DLD1 (cell line): Measurements from ENCODE around the gene TTC9C.
"Not testable (repeated sequence)": the region's sequence is repeated elsewhere in the genome, so short reads cannot be mapped to it uniquely, and the experiment has no call there.

Source experiments
- in situ Hi-C: cut with HindIII; loops from 2 replicates; pipeline ENCODE4 v1.10.0; 2017; ENCODE audit warnings: low sequenced_read_pairs

The TTC9C gene

DNA sequence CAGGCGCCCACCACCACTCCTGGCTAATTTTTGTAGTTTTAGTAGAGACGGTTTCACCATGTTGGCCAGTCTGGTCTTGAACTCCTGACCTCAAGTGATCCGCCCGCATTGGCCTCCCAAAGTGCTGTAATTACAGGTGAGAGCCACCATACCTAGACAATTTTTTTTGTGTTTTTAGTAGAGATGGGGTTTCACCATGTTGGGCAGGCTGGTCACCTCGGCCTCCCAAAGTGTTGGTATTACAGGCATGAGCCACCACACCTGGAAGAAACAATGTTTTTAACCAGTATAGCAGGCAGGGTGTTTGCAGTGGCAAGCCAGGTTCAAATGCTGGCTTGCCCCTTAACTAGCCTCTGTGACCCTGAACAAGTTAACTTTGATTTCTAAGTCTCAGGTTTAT lies 21.6 kb downstream of the TTC9C start:
- in situ Hi-C loops: not testable (repeated sequence)

DNA sequence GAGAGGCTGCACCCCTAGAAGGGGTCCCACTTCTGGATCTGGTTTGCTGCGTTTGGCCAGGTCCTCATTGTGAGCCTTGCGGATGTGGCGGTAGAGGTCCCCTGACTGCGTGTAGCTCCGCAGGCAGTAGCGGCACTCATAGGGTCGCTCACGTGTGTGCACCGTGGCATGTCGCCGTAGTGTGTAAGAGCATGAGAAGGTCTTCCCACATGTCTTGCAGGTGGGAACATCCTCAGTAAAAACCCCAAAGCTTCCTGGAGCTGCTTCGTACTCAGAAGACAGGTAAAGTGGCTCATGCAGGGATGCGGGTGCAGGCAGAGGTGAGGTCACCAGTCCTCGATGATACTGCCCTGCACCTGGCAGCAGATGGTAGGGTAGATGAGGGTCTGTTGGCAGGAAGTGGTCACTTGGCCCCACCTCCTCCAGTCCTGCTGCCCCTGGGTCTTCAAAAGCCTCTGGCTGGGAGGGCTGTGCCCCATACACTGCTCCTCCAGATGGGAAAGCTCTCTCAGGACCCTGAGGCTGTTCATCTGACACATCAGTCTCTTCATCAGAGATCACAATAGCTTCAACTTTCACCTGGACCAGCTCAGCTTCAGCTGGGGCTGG lies 24.0 kb downstream of the TTC9C start:
- in situ Hi-C loops: no loop called here

DNA sequence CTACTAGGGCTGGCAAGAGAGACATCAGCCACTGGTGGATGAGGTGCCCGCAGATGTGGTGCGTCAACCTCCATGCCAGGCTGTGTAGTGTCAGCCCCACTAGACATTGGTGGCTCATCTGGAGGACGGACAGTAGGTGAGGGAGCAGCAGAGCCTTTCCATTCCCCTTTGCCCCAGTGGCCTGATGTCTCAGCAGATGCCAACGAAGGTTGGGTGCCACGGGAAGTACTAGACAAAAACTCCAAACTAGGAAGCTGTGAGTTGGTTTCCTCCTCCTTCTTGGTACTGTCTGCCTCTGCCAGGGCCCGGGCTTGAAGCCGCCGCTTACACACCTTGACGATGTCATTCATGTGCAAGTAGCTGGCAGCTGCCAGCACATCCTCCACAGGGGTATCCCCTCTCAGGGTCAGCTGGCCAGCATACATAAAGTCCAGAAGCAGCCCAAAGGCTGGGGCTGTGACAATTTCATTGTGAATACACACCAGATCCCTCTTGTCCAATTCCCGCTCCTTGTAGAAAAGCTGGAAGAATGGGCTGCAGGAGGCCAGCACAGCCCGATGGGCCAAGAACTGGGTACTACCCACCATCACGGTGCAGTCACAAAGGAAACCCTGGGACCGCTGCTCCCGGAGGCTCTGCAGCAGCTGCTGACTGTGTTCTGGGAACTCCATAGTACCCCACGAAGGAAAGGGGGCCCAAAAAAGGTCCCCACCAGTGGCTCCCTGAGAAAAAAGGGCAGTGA lies 24.9 kb downstream of the TTC9C start:
- in situ Hi-C loops: no loop called here

DNA sequence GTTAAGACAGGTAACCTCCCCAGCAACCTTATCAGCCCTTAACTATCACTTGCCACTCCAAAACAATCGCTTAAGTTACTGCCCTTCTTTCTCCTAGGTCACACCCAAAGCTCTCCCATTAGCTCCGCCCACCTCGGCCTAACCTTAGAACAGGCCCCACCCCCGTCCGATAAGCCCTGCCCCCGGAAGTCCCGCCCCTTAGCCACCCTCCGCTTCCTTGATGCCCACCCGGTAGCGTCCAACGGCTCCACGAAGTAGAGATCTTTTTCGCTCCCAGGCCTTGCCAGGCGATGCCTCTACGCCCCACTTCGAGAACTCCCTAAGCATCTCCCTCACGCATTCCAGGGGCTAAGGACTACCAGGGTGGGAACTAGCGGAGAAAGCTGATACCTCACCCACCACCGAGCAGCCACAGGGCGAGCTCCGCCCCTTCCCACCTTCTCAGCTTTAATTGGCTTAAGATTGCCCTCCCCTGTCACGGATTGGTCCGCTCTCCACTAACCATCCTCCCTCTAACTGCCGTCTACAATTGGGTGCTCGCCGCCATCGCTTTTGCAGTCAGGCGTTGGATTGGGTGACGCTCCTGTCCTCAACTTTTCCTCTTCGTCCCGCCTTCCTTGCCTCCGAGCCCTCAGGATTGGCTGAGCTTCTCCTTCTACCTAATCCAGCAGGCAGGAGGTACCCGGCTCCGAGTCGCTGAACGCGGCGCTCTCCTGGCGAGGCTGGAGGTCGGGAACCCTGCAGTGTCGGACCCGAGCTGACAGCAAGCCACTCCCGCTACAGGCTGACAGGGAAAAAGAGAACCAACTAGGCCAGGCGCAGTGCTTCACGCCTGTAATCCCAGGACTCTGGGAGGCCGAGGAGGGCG lies 25.7 kb downstream of the TTC9C start, which contains the start of gene ZBTB3:
Gene ZBTB3 (minus strand): TSS at position 425 of the 868 bp plus-strand sequence. CDS start 496 bp downstream, outside the sequence.
- in situ Hi-C loops: no loop called here

DNA sequence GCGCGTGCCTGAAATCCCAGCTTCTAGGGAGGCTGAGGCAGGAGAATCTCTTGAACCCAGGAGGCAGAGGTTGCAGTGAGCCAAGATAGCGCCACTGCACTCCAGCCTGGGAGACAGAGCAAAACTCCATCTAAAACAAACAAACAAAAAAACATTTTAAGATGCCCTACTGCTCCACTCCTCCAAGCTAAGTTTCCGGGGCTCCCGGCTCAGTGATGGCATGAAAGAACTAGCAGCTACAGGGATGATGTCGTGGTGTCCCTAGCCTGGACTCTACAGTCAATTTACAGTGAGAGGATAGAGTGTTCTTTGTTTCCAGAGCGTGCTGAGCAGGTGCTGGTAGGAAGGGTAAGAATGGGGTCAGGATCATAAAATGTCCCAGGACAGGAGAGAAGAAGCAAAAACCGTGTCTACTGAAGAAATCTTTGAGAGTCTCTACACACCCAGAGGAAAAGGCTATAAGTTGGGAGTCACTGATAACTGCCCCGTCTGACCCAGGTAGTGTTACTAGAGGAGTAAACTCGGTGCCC lies 26.9 kb downstream of the TTC9C start:
- in situ Hi-C loops: no loop called here

DNA sequence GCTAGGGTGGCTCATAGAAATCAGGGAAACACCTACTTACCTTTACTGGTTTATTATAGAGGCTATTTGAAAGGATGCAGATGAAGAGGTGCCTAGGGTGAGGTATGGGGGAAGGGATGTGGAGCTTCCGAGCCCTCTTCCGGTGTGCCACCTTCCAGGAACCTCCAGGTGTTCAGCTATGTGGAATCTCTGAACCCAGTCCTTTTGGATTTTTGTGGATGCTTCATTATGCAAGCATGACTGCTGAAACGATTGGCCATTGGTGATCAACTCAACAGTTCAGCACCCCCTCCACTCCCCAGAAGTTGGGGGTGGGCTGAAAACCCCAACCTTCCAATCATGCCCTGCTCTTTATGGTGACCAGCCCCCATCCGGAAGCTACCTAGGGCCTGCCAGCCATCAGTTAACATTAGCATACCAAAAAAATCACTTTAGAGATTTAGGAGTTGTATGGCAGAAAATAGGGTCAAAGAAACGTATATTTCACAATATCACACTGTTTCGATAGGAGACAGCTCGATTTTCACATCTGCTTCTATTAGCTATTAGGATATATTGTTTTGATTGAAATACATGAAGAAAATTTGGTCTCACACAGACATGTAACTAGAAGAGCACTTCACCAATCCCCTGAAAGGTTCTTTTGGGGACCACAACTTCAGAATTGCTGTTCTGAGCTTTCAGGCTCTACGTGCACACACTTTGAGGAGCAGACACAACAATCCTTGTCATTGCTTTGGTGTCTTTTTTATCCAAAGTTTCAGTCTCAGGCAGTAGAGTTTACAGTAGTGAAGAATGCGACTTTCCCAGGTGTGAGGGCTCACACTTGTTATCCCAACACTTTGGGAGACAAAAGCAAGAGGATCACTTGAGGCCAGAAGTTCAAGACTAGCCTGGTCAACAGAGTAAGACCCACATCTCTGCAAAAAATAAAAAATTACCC lies 29.8 kb downstream of the TTC9C start:
- in situ Hi-C loops: no loop called here

DNA sequence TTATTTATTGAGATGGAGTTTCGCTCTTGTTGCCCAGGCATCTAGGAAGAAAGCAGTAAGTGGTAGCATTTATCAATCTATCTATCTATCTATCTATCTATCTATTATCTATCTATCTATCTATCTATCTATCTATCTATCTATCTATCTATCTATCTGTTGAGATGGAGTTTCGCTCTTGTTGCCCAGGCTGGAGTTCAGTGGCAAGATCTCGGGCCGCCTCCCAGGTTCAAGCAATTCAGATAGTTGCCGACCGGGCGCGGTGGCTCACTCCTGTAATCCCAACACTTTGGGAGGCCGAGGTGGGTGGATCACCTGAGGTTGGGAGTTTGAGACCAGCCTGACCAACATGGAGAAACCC lies 32.6 kb downstream of the TTC9C start:
- in situ Hi-C loops: not testable (repeated sequence)

DNA sequence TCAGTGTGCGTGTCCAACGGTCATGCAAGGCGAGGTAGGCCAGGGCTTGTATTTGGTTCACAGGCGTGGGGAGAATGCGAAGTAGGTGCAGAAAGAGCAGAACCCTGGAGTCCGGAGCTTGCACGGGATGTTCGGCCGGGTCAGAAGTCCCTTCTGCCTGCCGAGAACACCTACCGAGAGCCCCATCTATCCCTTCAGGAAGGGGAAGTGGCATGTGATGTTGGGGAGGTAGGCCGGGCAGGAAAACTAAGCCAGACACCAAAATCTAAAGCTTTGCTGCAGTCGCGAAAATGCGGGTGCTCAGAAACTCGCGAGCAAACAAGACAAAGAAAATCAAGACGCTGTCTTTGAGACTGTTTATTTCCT lies 42.5 kb downstream of the TTC9C start:
- in situ Hi-C loops: no loop called here

DNA sequence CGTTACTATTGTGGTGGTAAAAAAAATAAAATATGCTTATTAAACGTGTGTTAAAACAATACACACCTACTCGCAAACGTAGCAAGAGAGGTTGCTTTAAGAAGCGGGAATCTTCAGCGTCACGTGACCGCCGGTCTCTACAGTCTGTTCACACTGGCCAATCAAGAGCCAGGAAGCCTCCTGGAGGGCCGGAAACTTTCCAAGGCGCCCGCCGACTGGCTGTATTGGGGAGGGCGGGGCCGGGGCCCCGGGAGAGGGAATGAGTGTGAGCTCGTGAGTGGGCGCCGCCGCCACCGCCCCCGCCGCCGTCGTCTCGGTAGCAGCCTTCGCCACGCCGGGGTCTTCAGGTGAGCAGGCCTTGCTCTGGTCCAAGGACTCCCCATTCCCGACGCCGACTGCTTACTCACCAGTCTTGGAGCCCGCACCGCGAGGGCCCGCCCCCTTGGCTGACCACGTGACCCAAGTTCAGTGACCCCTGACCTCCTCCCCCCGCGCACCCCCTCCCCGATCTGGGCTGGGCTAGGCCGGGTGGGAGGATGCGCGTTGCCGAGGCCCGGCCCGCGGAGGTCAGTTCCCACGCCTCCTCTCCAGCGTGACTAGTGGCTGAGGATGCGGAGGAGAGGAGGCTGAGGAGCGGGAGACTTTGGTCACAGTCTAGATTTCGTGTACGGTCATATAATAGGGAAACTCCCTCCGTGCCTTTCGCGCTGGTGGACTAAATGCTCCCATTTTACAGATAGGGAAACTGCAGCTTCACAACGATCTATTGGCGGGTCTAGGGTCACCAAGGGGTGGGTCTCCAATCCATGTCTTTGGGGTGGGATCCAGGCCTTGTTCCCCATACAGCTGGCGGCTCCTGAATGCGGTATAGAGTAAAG lies 43.1 kb downstream of the TTC9C start, which contains the start of gene TAF6L:
Gene TAF6L (plus strand): TSS at position 253 of the 878 bp plus-strand sequence. CDS start 4,388 bp downstream, outside the sequence.
- in situ Hi-C loops: no loop called here

DNA sequence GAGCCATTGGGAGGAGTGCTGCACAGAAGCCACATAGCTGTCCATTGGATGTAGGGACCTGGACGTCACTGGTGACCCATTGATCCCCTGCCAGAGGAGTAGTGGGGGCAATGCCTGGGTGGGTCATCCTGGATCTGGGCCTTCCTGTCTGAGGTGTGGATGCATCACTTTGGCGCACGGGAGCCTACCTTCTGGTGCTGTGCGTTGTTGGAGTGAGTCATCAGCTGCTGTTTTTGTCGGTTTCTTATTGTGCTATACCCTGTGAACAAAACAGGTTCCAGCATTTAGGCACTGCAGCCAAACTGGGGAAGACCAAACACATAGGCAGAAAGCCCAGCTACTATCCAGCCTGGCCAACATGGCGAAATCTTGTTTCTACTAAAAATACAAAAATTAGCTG lies 46.1 kb downstream of the TTC9C start:
- in situ Hi-C loops: no loop called here

DNA sequence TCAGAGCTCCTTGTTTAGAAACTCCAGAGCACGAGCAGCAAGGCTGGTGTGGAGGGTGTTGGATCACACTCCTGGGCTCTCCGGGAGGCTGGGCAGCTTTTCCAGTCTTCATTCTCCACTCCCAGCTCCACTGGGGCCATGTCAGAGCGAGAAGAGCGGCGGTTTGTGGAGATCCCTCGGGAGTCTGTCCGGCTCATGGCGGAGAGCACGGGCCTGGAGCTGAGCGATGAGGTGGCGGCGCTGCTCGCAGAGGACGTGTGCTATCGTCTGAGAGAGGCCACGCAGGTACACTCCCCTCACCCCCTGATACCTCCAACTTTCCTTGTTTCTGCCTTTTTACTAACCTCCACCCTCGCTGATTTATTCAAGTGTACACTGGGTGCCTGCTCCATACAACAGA lies 47.4 kb downstream of the TTC9C start:
- in situ Hi-C loops: no loop called here

DNA sequence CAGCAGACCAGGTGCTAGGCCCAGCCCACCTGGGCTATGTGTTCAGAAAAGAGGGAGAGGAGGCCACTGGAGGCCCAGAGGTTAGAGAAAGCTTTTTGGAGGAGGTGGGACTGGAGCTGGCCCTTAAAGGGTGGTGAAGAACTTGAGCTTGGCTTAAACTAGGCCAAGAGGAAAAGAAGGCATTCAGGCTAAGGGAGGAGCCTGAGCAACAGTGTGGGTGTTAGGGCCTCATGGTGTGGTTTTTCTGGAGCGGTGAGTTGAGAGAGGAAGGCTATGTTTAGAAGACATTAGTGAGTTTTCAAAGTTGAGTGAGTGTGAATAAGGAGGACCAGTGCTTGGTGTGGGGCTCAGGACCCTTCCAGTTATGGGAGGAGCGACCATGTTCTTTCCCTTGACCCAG lies 49.1 kb downstream of the TTC9C start:
- in situ Hi-C loops: no loop called here

DNA sequence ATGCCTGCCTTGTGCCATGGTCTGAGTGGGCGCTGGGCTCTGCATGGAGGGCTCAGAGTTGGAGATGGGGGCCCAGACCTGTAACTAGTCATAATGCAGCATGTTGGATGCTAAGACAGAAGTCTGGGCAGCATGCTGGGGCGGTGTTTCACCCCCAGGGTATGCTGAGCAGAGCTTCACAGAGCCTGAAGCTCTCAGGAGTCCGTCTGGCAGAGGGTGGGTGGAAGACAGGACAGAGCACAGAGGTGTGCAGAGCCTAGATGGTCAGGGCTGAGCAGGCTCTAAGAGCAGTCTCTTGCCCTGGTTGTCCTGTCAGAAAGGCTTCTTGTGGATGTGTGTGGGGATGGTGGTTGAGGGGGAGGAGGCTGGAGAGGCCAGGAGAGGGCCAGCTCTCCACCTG lies 50.2 kb downstream of the TTC9C start:
- in situ Hi-C loops: no loop called here

DNA sequence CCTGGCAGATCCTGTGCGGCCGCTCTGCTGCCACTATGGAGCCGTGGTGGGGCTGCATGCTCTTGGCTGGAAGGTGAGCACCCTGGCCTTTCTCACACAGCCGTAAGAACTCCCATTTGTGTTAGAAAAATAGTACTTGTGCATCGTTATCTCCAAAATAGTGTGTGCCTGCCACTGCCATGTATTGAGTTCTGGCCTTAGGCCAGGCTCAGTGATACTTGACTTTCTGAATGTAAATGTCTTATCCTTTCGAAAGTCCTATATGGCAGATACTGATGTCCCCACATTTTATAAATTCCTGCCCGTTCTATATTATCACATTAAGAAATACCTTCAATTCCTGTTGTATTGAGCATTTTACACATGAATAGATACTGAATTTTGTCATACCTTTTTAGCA lies 54.5 kb downstream of the TTC9C start:
- in situ Hi-C loops: no loop called here

DNA sequence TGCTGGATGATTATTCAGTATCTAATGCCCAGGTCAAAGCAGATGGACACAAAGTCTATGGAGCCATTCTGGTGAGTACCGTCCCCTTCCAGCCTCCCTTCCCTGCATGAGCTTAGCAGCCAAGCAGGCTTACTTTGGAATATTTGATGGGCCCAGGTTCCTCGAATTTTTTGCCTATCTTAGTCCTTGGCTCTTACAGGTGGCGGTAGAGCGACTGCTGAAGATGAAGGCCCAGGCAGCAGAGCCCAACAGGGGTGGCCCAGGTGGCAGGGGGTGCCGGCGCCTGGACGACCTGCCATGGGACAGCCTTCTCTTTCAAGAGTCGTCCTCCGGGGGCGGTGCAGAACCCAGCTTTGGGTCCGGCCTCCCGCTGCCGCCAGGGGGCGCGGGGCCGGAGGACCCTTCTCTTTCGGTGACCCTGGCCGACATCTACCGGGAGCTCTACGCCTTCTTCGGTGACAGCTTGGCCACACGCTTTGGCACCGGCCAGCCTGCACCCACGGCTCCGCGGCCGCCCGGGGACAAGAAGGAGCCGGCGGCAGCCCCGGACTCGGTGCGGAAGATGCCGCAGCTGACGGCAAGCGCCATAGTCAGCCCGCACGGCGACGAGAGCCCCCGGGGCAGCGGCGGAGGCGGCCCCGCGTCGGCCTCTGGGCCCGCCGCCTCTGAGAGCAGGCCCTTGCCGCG lies 58.2 kb downstream of the TTC9C start:
- in situ Hi-C loops: no loop called here

DNA sequence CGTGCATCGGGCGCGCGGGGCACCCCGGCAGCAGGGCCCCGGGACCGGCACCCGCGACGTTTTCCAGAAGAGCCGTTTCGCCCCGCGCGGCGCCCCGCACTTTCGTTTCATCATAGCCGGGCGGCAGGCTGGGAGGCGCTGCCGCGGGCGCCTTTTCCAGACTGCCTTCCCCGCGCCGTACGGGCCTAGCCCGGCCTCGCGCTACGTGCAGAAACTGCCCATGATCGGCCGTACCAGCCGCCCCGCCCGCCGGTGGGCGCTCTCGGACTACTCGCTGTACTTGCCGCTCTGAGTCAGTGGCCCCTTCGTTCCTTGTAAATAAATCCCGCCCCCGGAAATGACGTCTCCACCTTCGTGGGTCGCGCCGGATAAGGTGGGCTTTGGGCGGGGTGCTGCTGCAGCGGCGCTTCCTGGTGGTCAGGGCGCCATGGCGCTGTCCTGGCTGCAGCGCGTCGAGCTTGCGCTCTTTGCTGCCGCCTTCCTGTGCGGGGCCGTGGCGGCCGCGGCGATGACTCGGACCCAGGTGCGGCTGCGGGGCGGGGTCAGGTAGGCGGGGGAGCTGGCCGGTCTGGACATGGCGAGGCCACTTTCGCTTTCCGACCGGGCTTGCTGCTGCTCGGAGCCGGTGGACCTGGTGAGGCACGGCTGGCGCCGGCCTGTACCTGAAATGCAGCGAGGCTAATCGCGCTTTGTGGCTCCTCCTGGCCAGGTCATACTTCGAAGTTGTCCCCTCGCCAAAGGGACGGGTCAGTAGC lies 58.9 kb downstream of the TTC9C start, which contains the start of gene TMEM179B:
Gene TMEM179B (plus strand): TSS at position 398 of the 755 bp plus-strand sequence. CDS start 30 bp downstream, at position 428.
- in situ Hi-C loops: no loop called here
